HG03432 (cell line): Measurements from ENCODE around the gene PSTPIP2.

Experiments used
- ATAC-seq: cut with Tn5 transposase; IDR thresholded peaks from one replicate; pipeline ENCODE4 v1.9.1; 2021; ENCODE audit warnings: mild to moderate bottlenecking, moderate library complexity; ENCODE audit not compliant: unreplicated experiment

The PSTPIP2 gene

GRCh38 chr18:45938488-45938935, 133.5 kb downstream of the PSTPIP2 start:
- ATAC-seq: no peak

GRCh38 chr18:45935591-45936335, 136.3 kb downstream of the PSTPIP2 start:
- ATAC-seq: no peak
